Peyer's patch (tissue), 4 donors: ENCODE results near the gene PRTN3. TPM values are rescaled to one million over a fixed set of nuclear protein-coding genes. Genes with fewer than 3 reads are reported as not detected.
A peak's percentile ranks its signal among the peaks of the same experiment; 100 is the strongest.

Experiments
- DNase-seq, 3 donors: peaks; one replicate each; pipeline ENCODE4 v3.0.0-alpha.2; 2017 to 2019
- H3K27ac ChIP-seq, 4 donors: fragments of 200-600 bp; sonication (generic); one replicate each; pipeline ENCODE4 v1.5.1; 2016 to 2019
- H3K27me3 ChIP-seq, 2 donors: fragments of 200-600 bp; sonication (generic); one replicate each; pipeline ENCODE4 v1.5.1; 2019
- H3K36me3 ChIP-seq, 3 donors: fragments of 200-600 bp; sonication (generic); one replicate each; pipeline ENCODE4 v1.5.1; 2016 to 2019
- H3K4me1 ChIP-seq, 4 donors: fragments of 200-600 bp; sonication (generic); one replicate each; pipeline ENCODE4 v1.5.1; 2016 to 2019
- H3K4me3 ChIP-seq, 4 donors: fragments of 200-600 bp; sonication (generic); 1 replicate in 3 of 4; 2 replicates in 1 of 4; pipeline ENCODE4 v1.5.1; 2016 to 2019; ENCODE audit warnings: mild to moderate bottlenecking in 1 of 4
- H3K9me3 ChIP-seq, 4 donors: fragments of 200-600 bp; sonication (generic); one replicate each; pipeline ENCODE4 v1.5.1; 2016 to 2019; ENCODE audit warnings: mild to moderate bottlenecking in 1 of 4
- CTCF ChIP-seq, 6 experiments: fragments of 450-650 bp in 4 of 6; fragments of 200-600 bp in 2 of 6; sonication (generic) in 1 of 6; IDR thresholded peaks; one replicate each; pipeline ENCODE4 v1.5.1; 2017 to 2019; ENCODE audit warnings: antibody characterized with exemption in 6 of 6, mild to moderate bottlenecking in 3 of 6, moderate library complexity in 1 of 6
- POLR2A ChIP-seq, 2 donors: fragments of 450-650 bp; IDR thresholded peaks; one replicate each; pipeline ENCODE4 v1.5.1; 2017; ENCODE audit warnings: antibody characterized with exemption in 2 of 2, mild to moderate bottlenecking in 2 of 2, moderate library complexity in 2 of 2
- total RNA-seq, 4 donors: library from RNA; depleted of rRNA; stranded (reverse); fragments of >200 nt; gene quantifications; one replicate each; pipeline ENCODE4 v1.1.0, GENCODE V29; 2016

Gene PRTN3
- total RNA-seq, 4 donors from 2014 or later = not detected

- no peak overlapping the region for H3K27ac ChIP-seq
- H3K4me1 ChIP-seq = peaks cover 10 to 37% (median 23%) of the 10 kb centered on the region in 4 donors
- peaks cover 3 to 86% (median 7%) of the 10 kb centered on the region in 3 donors for H3K36me3 ChIP-seq
- no peak for DNase-seq
- no peaks in the 10 kb centered on the region for H3K9me3 ChIP-seq
- H3K4me3 ChIP-seq = no peak overlapping the region
- TF ChIP-seq CTCF (IDR thresholded peaks at IDR 0.05) (peak in 1 of 6 experiments; percentile 29), POLR2A (IDR thresholded peaks at IDR 0.05) (no peak)
- H3K27me3 ChIP-seq = no peaks in the 10 kb centered on the region
These were observed 35.6 kb upstream of the PRTN3 start for GRCh38 chr19:805166-805551.

- no peaks in the 10 kb centered on the region for H3K27me3 ChIP-seq
- no peak overlapping the region for H3K27ac ChIP-seq
- H3K4me3 ChIP-seq = no peak overlapping the region
- H3K9me3 ChIP-seq = no peaks in the 10 kb centered on the region
- TF ChIP-seq POLR2A (IDR thresholded peaks at IDR 0.05) = no peak
- no peak for TF ChIP-seq CTCF (IDR thresholded peaks at IDR 0.05)
- H3K4me1 ChIP-seq = peaks cover 5 to 30% (median 17%) of the 10 kb centered on the region in 4 donors
- peaks cover 3 to 93% (median 7%) of the 10 kb centered on the region in 3 donors for H3K36me3 ChIP-seq
- peak in 1 of 3 donors; percentile 33 for DNase-seq
These were observed 34.9 kb upstream of the PRTN3 start for GRCh38 chr19:805600-806550.

GRCh38 chr19:806815-807421 is 33.9 kb upstream of the PRTN3 start:
- peaks cover 3 to 94% (median 7%) of the 10 kb centered on the region in 3 donors for H3K36me3 ChIP-seq
- TF ChIP-seq POLR2A (IDR thresholded peaks at IDR 0.05) = no peak
- TF ChIP-seq CTCF (IDR thresholded peaks at IDR 0.05) = no peak
- DNase-seq = no peak

GRCh38 chr19:807627-808422 is 33.0 kb upstream of the PRTN3 start:
- H3K9me3 ChIP-seq = no peaks in the 10 kb centered on the region
- no peak overlapping the region for H3K4me3 ChIP-seq
- H3K27ac ChIP-seq = no peak overlapping the region
- H3K36me3 ChIP-seq = peaks cover 3 to 94% (median 7%) of the 10 kb centered on the region in 3 donors
- peaks cover 0 to 11% (median under 1%) of the 10 kb centered on the region in 4 donors for H3K4me1 ChIP-seq
- H3K27me3 ChIP-seq = no peaks in the 10 kb centered on the region
- no peak for DNase-seq
- TF ChIP-seq CTCF (IDR thresholded peaks at IDR 0.05) (no peak), POLR2A (IDR thresholded peaks at IDR 0.05) (no peak)

More at GRCh38 chr19:806815-807421, 33.9 kb upstream of the PRTN3 start:
- H3K27ac ChIP-seq = no peak overlapping the region
- H3K4me1 ChIP-seq = peaks cover 0 to 20% (median 6%) of the 10 kb centered on the region in 4 donors
- H3K27me3 ChIP-seq = no peaks in the 10 kb centered on the region
- H3K9me3 ChIP-seq = no peaks in the 10 kb centered on the region
- no peak overlapping the region for H3K4me3 ChIP-seq

GRCh38 chr19:808423-808775 is 32.4 kb upstream of the PRTN3 start:
- no peaks in the 10 kb centered on the region for H3K9me3 ChIP-seq
- H3K27ac ChIP-seq = no peak overlapping the region
- TF ChIP-seq POLR2A (IDR thresholded peaks at IDR 0.05) (no peak), CTCF (IDR thresholded peaks at IDR 0.05) (no peak)
- no peaks in the 10 kb centered on the region for H3K27me3 ChIP-seq
- H3K4me1 ChIP-seq = peaks cover 0 to 5% (median 0%) of the 10 kb centered on the region in 4 donors
- DNase-seq = no peak
- H3K36me3 ChIP-seq = peaks cover 3 to 94% (median 7%) of the 10 kb centered on the region in 3 donors
- H3K4me3 ChIP-seq = no peak overlapping the region
